ENCODE results near the gene SLC22A2.

DNA sequence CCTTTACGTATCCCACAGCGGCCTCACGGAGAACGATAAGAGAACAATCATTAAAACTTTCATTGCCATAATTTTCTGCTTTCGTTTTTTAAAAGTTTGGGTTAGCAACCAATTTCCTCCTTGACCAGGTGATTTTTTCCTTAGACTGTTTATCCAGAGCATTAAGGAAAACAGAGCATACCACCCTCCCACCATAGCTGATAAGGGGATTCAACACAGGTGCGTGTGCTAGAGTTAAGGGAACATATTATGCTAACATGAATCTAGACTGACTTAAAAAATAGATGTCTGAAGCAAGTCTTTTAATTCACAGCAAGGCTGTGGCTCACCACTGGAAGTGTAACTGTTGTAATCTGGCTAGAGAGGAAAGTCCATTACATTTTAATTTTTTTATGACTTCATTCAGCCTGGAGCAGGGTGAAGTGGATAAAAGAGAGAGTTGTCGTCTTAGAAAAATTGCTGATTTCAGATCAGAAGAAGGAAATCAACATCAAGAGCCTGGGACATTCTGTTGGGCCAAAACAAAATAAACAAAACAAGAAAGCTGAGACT lies 5.5 kb upstream of the SLC22A2 start:
- TF ChIP-seq POLR2AphosphoS5 (IDR thresholded peaks at IDR 0.05) = no peak
- TF ChIP-seq, protein P1, sequence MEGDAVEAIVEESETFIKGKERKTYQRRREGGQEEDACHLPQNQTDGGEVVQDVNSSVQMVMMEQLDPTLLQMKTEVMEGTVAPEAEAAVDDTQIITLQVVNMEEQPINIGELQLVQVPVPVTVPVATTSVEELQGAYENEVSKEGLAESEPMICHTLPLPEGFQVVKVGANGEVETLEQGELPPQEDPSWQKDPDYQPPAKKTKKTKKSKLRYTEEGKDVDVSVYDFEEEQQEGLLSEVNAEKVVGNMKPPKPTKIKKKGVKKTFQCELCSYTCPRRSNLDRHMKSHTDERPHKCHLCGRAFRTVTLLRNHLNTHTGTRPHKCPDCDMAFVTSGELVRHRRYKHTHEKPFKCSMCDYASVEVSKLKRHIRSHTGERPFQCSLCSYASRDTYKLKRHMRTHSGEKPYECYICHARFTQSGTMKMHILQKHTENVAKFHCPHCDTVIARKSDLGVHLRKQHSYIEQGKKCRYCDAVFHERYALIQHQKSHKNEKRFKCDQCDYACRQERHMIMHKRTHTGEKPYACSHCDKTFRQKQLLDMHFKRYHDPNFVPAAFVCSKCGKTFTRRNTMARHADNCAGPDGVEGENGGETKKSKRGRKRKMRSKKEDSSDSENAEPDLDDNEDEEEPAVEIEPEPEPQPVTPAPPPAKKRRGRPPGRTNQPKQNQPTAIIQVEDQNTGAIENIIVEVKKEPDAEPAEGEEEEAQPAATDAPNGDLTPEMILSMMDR (IDR thresholded peaks at IDR 0.05) = no peak
- no peak for TF ChIP-seq POLR2A (IDR thresholded peaks at IDR 0.05)
